NCI-H526 (cell line): ENCODE results near the gene KIAA0232.
A peak's percentile ranks its signal among the peaks of the same experiment; 100 is the strongest.
"Not testable (repeated sequence)": the region's sequence is repeated elsewhere in the genome, so short reads cannot be mapped to it uniquely, and the experiment has no call there.

Source experiments
- DNase-seq, 2 experiments: peaks; one replicate each; lab custom pipeline; 2025; lab: John Stamatoyannopoulos, UW

Gene KIAA0232

GRCh38 chr4:6886886-6887285 lies 104.4 kb downstream of the KIAA0232 start:
- DNase-seq, result no peak

DNA sequence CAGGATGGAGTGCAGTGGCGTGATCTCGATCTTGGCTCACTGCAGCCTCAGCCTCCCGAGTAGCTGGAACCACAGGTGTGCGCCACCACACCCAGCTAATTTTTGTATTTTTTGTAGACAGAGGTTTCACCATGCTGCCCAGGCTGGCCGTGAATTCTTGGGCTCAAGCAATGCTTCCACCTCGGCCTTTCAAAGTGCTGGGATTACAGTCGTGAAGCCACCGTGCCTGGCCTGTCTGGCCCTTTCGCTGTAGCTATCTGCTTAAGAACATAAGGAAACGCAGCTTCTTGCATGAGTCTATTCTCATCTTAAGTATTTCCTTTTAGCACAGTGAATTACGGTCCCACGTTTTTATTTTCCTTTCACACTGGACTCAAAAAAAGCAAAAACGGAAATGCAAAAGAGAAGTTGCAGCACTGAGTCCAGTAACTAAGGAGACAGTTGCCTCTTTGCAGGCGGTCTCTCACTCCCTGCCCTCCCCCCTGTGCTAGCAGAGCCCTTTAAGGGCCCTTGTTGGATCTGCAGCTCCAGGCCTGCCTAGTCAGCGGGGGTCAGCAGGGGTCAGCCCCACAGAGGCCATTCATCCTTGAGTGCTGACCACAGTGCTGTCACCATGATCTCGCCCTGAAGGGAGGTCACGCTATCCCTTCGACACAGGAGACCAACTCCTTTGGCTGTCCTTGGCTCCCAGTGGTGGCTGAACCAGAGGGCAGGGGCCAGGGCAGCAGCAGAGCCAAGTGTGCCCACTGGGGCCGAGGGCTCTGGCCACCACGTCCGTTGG lies 105.3 kb downstream of the KIAA0232 start:
- DNase-seq, result no peak

DNA sequence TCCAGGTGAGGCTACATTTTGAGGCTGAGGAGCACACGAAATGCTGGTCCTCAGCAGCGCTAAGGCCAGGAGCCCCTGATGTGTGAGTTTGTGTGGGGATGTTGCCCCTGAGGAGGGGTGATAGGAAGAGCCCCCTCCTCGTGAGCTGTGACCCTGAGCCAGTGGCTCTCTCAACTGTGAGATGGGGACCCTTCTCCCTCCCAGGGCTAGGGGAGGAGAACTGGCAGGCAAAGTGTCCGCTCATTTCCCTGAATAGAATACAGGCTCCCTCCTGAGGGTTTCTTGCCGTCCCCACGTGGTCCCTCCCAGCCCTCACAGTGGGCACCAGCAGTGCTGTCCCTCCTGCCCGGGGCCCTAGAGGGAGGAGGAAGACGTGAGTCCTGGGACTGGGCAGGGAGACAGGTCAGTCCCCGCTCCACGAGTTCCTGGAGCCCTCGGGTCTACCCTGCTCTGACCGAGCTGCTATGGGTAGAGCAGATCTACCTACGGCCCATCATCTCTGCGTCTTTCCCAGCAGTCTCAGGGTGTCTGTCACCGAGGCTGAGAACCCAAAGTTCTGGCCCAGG lies 106.1 kb downstream of the KIAA0232 start:
- no peak for DNase-seq

GRCh38 chr4:6889101-6889735 lies 106.7 kb downstream of the KIAA0232 start:
- no peak for DNase-seq

DNA sequence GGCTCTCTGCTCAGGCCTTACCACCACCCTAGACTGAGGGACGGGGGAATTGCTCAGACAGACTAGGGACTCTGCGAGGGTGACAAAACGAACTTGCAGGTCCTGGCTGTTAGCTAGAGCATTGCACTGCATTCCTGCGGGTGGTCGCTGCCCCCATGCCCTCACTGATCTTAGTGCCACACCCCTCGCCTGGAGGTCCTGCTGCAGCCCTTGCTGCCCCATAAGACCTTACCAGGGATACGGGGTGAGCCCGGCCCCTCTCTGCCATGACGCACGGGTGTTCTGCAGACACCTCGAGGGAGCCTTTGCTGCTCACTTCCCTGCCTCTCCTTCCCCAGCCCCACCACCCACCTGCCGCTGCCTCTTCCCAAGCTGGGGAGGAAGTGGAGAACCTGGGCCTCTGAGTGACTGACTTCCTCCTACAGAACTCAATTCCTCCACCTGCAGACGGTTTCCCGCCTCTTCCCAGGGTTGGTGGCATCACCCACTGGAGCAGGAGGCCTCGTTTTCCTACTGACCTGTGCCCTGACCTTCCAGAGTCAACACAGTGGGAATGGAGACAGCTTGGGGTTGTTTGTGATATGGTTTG lies 107.3 kb downstream of the KIAA0232 start:
- DNase-seq, result no peak

- no peak for DNase-seq
Measured at GRCh38 chr4:6890358-6890757, 107.8 kb downstream of the KIAA0232 start.

- not testable (repeated sequence) for DNase-seq
Measured at GRCh38 chr4:6890971-6891370, 108.4 kb downstream of the KIAA0232 start.

- no peak for DNase-seq
Measured at GRCh38 chr4:6891436-6892170, 109.1 kb downstream of the KIAA0232 start.

DNA sequence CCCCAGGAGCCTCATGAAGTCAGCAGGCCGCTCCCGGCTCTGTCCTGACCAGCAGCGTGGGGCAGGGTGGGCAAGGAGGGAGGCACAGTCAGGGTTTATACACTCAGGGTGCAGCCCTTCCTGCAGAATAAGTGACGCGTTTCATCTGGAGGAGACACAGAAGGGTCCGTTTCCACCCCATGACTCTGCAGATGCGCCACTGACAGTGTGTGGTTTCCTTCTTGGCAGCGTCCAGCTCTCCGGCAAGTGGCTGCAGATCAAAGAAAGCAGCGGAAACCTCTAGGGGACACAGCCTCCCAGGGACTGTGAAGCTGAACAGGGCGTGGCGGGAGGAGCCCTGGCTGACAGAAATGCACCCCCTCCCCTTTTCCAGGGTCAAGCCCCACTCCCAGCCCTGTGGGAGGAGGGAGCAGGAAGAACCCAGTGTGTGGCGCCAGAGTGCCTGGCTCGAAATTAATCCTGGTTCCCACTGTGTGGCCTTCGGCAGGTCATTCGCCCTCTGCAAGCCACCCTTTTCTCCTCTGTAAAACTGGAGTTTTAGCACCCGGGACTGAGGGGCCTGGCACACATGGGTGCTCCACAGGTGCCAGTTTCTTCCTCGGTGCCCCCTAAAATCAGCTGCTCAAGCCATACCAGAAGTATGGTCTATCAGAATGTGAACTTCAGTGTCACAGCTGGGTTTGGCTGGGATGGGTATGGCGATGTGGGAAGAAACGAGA lies 109.8 kb downstream of the KIAA0232 start:
- DNase-seq, result peak in 1 of 2 experiments; percentile 70

- DNase-seq, result no peak
Measured at GRCh38 chr4:6892909-6893202, 110.3 kb downstream of the KIAA0232 start.

DNA sequence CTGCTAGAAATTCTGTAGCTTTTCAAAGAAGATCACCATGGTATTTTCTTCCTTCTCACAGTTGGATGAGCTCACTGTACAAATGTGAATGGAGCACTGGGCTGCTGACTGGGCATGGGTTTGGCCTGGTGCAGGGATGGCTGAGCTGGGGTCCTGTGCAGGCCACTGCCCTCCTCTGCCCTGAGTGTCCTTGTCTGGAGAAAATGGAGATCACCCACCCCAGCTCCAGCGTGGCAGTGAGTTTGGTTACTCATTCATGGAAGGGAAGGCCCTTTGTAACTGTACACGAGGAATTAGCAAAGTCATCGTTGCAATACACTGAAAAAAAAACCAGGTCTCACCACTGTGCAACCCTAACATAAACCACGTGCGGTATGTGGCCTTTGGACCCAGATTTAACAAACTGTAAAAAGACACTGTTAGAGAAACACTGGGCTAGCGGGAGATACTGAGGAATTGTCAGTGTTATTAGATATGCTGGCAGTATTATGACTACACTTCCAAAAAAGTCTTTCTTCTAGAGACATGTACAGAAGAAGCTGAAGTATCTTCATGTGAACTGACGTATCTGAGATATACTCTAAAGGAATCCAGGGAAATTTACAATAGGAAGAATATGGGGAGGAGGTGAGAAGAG lies 111.0 kb downstream of the KIAA0232 start:
- DNase-seq, result peak in 1 of 2 experiments; percentile 56

DNA sequence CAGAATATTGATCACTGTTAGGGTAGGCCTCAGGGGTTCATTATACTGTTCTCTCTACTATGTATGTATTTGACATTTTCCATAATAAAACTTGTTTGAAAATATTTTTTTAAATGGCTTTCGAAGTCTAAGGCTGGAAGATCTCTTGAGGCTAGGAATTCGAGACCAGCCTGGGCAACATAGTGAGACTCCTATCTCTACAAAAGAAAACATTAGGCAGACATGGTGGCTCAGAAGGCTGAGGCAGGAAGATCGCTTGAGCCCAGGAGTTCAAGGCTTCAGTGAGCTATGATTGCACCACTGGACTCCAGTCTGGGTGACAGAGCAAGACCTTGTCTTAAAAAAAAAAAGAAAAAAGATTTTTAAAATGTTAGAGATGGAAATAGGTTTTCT lies 111.6 kb downstream of the KIAA0232 start:
- no peak for DNase-seq

GRCh38 chr4:6894528-6895498 lies 112.3 kb downstream of the KIAA0232 start:
- DNase-seq, result no peak

- no peak for DNase-seq
Measured at GRCh38 chr4:6896035-6896434, 113.5 kb downstream of the KIAA0232 start.

GRCh38 chr4:6898763-6899162 lies 116.2 kb downstream of the KIAA0232 start:
- peak; percentile 19 to 53 for DNase-seq

- DNase-seq, result no peak
Measured at GRCh38 chr4:6900181-6900812, 117.8 kb downstream of the KIAA0232 start.

DNA sequence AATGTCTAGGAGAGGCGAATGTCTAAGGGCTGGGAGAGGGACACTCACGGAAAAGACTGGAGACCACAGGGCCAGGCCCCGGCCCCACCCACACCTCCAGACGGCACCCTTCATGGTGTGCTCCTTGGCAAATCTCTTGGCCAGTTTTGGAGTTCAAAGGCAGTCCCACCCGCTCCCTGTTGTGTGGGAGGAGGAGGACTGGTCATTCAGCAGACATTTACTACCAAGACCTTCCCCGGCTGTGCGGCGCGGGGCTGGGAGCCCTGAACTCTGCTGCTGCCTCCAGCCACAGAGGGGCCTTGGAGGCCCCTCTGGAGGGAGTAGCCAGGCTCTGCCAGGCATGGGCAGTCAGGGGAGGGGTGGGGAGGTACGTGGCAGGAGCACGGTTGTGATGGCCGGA lies 118.4 kb downstream of the KIAA0232 start:
- DNase-seq, result no peak

DNA sequence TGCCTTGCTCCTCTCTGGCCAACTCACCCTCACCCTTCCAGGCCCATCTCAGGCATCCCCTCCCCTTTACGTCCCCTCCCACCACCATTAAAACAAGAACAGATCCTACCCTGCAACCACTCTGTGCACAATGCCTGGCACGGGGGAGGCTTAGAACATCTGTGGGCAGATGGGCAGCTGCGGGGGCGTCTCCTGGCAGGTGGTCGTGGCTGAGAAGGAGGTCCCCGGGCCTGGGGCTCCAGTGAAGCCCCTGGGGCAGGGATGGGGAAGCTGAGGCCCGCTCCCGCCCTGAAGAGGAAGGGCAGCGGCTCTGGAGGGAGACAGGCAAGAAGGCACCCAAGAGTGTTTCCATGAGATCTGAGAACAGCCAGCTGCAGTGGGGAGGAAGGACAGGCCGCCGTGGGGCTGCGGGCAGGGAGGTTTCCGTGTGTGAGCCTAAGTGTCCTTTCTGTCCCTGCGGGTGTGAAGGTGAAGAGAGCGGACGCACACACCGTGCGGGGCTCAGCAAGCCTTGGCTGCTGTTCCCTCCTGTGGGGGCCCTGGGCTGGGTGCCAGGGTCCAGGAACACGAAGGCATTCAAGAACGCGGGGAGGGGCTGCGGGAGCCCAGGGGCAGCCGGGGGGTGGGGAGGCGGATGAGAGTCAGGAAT lies 119.3 kb downstream of the KIAA0232 start:
- DNase-seq, result no peak
